HEK293T (cell line): ENCODE data around the gene CX3CL1.

Experiments used
- BHLHE40 ChIP-seq: fragments of 450-650 bp; IDR thresholded peaks from 2 replicates; pipeline ENCODE4 v1.6.1; 2016; ENCODE audit warnings: mild to moderate bottlenecking, moderate library complexity, borderline replicate concordance
- FOXA1 ChIP-seq: fragments of 450-650 bp; IDR thresholded peaks from 2 replicates; pipeline ENCODE4 v1.6.1; 2016; ENCODE audit warnings: mild to moderate bottlenecking
- FOXM1 ChIP-seq: fragments of 450-650 bp; IDR thresholded peaks from 2 replicates; pipeline ENCODE4 v1.6.1; 2017; ENCODE audit warnings: mild to moderate bottlenecking, borderline replicate concordance
- SP1 ChIP-seq: fragments of 450-650 bp; IDR thresholded peaks from 2 replicates; pipeline ENCODE4 v1.6.1; 2017
- TARDBP ChIP-seq: fragments of 450-650 bp; IDR thresholded peaks from 2 replicates; pipeline ENCODE4 v1.6.1; 2016

- TF ChIP-seq SP1 (no peak), BHLHE40 (no peak), TARDBP (no peak), FOXA1 (no peak), FOXM1 (no peak)
These were observed 24.5 kb downstream of the CX3CL1 start for GRCh38 chr16:57396786-57397185.
